GM10248 (cell line): ENCODE data around the gene TMEM243.

Experiments
- CTCF ChIA-PET: fragments of 300-600 bp; sonication (Branson Sonifier 250); formaldehyde crosslinking; extraction: SDS; loops from one replicate; lab custom pipeline; 2021; ENCODE audit warnings: antibody characterized with exemption; lab: Yijun Ruan, JAX
- POLR2A ChIA-PET: fragments of 350-650 bp; sonication (Branson Sonifier 250); formaldehyde crosslinking; extraction: SDS; loops from one replicate; lab custom pipeline; 2020; ENCODE audit warnings: antibody characterized with exemption; lab: Yijun Ruan, JAX
- DNase-seq: peaks from one replicate; pipeline ENCODE4 v3.0.0; 2012; ENCODE audit errors: extremely low spot score
- CTCF ChIP-seq: IDR thresholded peaks from 2 replicates; pipeline ENCODE4 v1.5.1; 2012; ENCODE audit warnings: mild to moderate bottlenecking, low read depth; ENCODE audit errors: extremely low read depth, missing control alignments, control extremely low read depth

Gene TMEM243

GRCh38 chr7:87156709-87157108 lies 62.8 kb downstream of the TMEM243 start:
- DNase-seq, result no peak
- ChIA-PET CTCF (interaction anchor here (1.0 to 2.1 kb wide), 5 partner anchors 8 to 60 kb away, joined by 3 to 13 read pairs (median 6); no protein-coding TSS in a partner anchor), POLR2A (no interaction called here)
- no peak for TF ChIP-seq CTCF

- DNase-seq, result no peak
- no peak for TF ChIP-seq CTCF
- ChIA-PET POLR2A (no interaction called here), CTCF (interaction anchor here (0.6 to 10.6 kb wide), 7 partner anchors 17 to 230 kb away, joined by 3 to 129 read pairs (median 4); no protein-coding TSS in a partner anchor)
Observed at GRCh38 chr7:87155788-87156187, 63.7 kb downstream of the TMEM243 start.

- no peak for DNase-seq
- ChIA-PET POLR2A (no interaction called here), CTCF (interaction anchor here (1.0 to 10.6 kb wide), 12 partner anchors 14 to 261 kb away, joined by 3 to 129 read pairs (median 4); partner anchors contain the start of gene TMEM243)
- no peak for TF ChIP-seq CTCF
Observed at GRCh38 chr7:87154569-87154968, 65.0 kb downstream of the TMEM243 start.

- no peak for TF ChIP-seq CTCF
- ChIA-PET POLR2A (no interaction called here), CTCF (interaction anchor here (0.8 to 10.6 kb wide), 12 partner anchors 15 to 262 kb away, joined by 3 to 129 read pairs (median 4); partner anchors contain the start of gene TMEM243)
- DNase-seq, result no peak
Observed at GRCh38 chr7:87154166-87154565, 65.4 kb downstream of the TMEM243 start.

GRCh38 chr7:87152897-87153641 lies 66.5 kb downstream of the TMEM243 start:
- ChIA-PET POLR2A (interaction anchor here (0.6 to 1.6 kb wide), 10 partner anchors 9 to 1060 kb away, joined by 3 to 15 read pairs (median 4); partner anchors contain the start of gene TMEM243), CTCF (interaction anchor here (0.9 to 10.6 kb wide), 18 partner anchors 19 to 256 kb away, joined by 3 to 130 read pairs (median 4); partner anchors contain the start of gene ELAPOR2)
- DNase-seq, result peak; percentile 28
- TF ChIP-seq CTCF, result no peak

- POLR2A ChIA-PET, result interaction anchor here (0.6 to 1.6 kb wide), 10 partner anchors 8 to 1061 kb away, joined by 3 to 15 read pairs (median 4); partner anchors contain the start of gene TMEM243
- DNase-seq, result peak; percentile 93
- CTCF ChIA-PET, result interaction anchor here (0.9 to 10.6 kb wide), 17 partner anchors 11 to 255 kb away, joined by 3 to 130 read pairs (median 4); partner anchors contain the start of gene ELAPOR2
- no peak for TF ChIP-seq CTCF
Observed at GRCh38 chr7:87152112-87152896, 67.2 kb downstream of the TMEM243 start, which contains the start of gene DMTF1. DMTF1 (plus strand) TSS chr7:87152453; CDS start chr7:87164942, 12,489 bp downstream.
